HEK293 (cell line): ENCODE results near the gene C5orf15.

Experiments
- HOXA7 ChIP-seq: sonication (generic); formaldehyde crosslinking; IDR thresholded peaks from 2 replicates; pipeline ENCODE4 v1.8.1; 2022; ENCODE audit warnings: missing genetic modification reagents, borderline replicate concordance
- PRDM1 ChIP-seq: fragments of 450-650 bp; formaldehyde crosslinking; IDR thresholded peaks from 2 replicates; pipeline ENCODE4; 2016; ENCODE audit warnings: missing biosample characterization, missing genetic modification characterization
- ZFP3 ChIP-seq: fragments of 450-650 bp; formaldehyde crosslinking; IDR thresholded peaks from 2 replicates; pipeline ENCODE4 v1.5.1; 2016; ENCODE audit warnings: low read depth, missing biosample characterization, missing genetic modification characterization
- ZNF302 ChIP-seq: fragments of 450-650 bp; formaldehyde crosslinking; IDR thresholded peaks from 2 replicates; pipeline ENCODE4 v1.5.1; 2016; ENCODE audit warnings: missing biosample characterization, missing genetic modification characterization, low read depth
- ZNF48 ChIP-seq: fragments of 450-650 bp; formaldehyde crosslinking; IDR thresholded peaks from 2 replicates; pipeline ENCODE4 v1.5.1; 2016; ENCODE audit warnings: missing biosample characterization, missing genetic modification characterization
- ZNF501 ChIP-seq: fragments of 450-650 bp; formaldehyde crosslinking; IDR thresholded peaks from 2 replicates; pipeline ENCODE4 v1.5.1; 2016; ENCODE audit warnings: missing biosample characterization, missing genetic modification characterization
- ZNF626 ChIP-seq: fragments of 450-650 bp; sonication (Bioruptor Pico); formaldehyde crosslinking; IDR thresholded peaks from 2 replicates; pipeline ENCODE4 v1.5.1; 2018; ENCODE audit warnings: missing biosample characterization, missing genetic modification characterization, inconsistent platforms
- ZNF843 ChIP-seq: fragments of 450-650 bp; formaldehyde crosslinking; IDR thresholded peaks from 2 replicates; pipeline ENCODE4 v1.5.1; 2016; ENCODE audit warnings: missing biosample characterization, missing genetic modification characterization
- TF ChIP-seq, protein P1 (sequence below): fragments of 450-650 bp; formaldehyde crosslinking; IDR thresholded peaks from 2 replicates; pipeline ENCODE4 v1.5.1; 2016; ENCODE audit warnings: missing biosample characterization, missing genetic modification characterization
- TF ChIP-seq, protein P2 (sequence below): fragments of 450-650 bp; formaldehyde crosslinking; IDR thresholded peaks from 2 replicates; pipeline ENCODE4 v1.5.1; 2016; ENCODE audit warnings: missing biosample characterization, missing genetic modification characterization
- TF ChIP-seq, protein P3 (sequence below): fragments of 450-650 bp; formaldehyde crosslinking; IDR thresholded peaks from 2 replicates; pipeline ENCODE4 v1.5.1; 2016; ENCODE audit warnings: missing biosample characterization, missing genetic modification characterization, borderline replicate concordance

- TF ChIP-seq ZNF48 (tag by site-specific recombination) (no peak), ZNF302 (tag by site-specific recombination) (no peak), PRDM1 (no peak), HOXA7 (no peak), ZNF501 (tag by site-specific recombination) (no peak), ZNF626 (tag by site-specific recombination) (no peak), ZNF843 (no peak), ZFP3 (no peak)
- TF ChIP-seq, protein P1, sequence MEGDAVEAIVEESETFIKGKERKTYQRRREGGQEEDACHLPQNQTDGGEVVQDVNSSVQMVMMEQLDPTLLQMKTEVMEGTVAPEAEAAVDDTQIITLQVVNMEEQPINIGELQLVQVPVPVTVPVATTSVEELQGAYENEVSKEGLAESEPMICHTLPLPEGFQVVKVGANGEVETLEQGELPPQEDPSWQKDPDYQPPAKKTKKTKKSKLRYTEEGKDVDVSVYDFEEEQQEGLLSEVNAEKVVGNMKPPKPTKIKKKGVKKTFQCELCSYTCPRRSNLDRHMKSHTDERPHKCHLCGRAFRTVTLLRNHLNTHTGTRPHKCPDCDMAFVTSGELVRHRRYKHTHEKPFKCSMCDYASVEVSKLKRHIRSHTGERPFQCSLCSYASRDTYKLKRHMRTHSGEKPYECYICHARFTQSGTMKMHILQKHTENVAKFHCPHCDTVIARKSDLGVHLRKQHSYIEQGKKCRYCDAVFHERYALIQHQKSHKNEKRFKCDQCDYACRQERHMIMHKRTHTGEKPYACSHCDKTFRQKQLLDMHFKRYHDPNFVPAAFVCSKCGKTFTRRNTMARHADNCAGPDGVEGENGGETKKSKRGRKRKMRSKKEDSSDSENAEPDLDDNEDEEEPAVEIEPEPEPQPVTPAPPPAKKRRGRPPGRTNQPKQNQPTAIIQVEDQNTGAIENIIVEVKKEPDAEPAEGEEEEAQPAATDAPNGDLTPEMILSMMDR (tag by site-specific recombination), result no peak
- TF ChIP-seq, protein P2, sequence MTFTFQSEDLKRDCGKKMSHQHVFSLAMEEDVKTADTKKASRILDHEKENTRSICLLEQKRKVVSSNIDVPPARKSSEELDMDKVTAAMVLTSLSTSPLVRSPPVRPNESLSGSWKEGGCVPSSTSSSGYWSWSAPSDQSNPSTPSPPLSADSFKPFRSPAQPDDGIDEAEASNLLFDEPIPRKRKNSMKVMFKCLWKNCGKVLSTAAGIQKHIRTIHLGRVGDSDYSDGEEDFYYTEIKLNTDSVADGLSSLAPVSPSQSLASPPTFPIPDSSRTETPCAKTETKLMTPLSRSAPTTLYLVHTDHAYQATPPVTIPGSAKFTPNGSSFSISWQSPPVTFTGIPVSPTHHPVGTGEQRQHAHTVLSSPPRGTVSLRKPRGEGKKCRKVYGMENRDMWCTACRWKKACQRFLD (tag by site-specific recombination), result no peak
- TF ChIP-seq, protein P3, sequence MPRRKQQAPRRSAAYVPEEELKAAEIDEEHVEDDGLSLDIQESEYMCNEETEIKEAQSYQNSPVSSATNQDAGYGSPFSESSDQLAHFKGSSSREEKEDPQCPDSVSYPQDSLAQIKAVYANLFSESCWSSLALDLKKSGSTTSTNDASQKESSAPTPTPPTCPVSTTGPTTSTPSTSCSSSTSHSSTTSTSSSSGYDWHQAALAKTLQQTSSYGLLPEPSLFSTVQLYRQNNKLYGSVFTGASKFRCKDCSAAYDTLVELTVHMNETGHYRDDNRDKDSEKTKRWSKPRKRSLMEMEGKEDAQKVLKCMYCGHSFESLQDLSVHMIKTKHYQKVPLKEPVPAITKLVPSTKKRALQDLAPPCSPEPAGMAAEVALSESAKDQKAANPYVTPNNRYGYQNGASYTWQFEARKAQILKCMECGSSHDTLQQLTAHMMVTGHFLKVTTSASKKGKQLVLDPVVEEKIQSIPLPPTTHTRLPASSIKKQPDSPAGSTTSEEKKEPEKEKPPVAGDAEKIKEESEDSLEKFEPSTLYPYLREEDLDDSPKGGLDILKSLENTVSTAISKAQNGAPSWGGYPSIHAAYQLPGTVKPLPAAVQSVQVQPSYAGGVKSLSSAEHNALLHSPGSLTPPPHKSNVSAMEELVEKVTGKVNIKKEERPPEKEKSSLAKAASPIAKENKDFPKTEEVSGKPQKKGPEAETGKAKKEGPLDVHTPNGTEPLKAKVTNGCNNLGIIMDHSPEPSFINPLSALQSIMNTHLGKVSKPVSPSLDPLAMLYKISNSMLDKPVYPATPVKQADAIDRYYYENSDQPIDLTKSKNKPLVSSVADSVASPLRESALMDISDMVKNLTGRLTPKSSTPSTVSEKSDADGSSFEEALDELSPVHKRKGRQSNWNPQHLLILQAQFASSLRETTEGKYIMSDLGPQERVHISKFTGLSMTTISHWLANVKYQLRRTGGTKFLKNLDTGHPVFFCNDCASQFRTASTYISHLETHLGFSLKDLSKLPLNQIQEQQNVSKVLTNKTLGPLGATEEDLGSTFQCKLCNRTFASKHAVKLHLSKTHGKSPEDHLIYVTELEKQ, result no peak
These were observed 22.0 kb upstream of the C5orf15 start for GRCh38 chr5:133990396-133990795.
